ENCODE measurements around the gene MRPL18.

- no peak for TF ChIP-seq PPARA (CRISPR knock-in tag; IDR thresholded peaks at IDR 0.05; ENCODE audit: borderline replicate concordance)
- no peak for TF ChIP-seq ESRRG (CRISPR knock-in tag; IDR thresholded peaks at IDR 0.05)
- no peak for TF ChIP-seq ISL1 (CRISPR knock-in tag; IDR thresholded peaks at IDR 0.05)
Measured at GRCh38 chr6:159778131-159778530, 12.1 kb upstream of the MRPL18 start.

All from SK-N-SH treated with all-trans-retinoic acid at 6 μM for 48 hours (cell line).